NCI-H446 (cell line): ENCODE data around the gene WNT2.
"Not testable (repeated sequence)": the region's sequence is repeated elsewhere in the genome, so short reads cannot be mapped to it uniquely, and the experiment has no call there.

Source experiments
- DNase-seq, 2 experiments: peaks; one replicate each; lab custom pipeline; 2025; lab: John Stamatoyannopoulos, UW

WNT2 gene

GRCh38 chr7:117259615-117260014 is 63.2 kb downstream of the WNT2 start:
- no peak for DNase-seq

DNA sequence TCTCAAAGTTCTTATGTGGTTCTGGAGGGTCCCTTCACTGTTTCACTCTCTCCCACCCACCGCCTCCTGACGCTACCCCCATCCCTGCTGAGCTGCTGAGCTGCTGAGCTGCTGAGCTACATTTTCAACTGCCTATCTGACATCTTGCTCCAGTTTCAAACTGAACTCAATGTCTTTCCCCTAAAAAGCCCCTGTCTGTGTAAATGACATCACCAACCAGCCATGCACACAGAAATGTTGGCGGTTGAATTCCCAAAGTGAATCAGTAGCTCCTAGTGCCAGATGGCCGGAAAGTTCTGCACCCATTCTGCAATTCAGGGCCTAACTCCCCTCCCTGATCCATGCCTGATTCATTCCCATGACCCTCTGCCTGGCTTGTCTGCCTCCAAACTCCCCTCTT is 71.2 kb downstream of the WNT2 start:
- no peak for DNase-seq

DNA sequence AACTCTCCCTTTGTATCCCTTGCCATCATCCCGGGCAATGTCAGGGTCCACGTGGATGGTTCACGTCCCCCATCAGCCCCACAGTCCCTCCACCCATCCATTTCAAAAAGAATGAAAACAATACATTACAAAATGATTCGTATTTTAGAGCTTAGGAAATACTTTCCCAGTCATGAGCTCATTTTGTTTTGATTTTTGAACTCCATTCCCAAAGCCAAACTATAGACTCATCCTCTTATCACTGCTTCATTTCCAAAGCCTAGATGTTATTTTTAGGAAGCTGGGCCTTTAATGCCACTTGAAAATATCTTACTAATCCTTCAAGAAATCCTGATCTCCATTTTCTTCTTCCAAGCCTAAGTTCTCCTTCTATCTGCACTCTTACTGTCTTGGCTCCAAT is 72.1 kb downstream of the WNT2 start:
- no peak for DNase-seq

- no peak for DNase-seq
Measured at GRCh38 chr7:117250245-117250644, 72.6 kb downstream of the WNT2 start.

DNA sequence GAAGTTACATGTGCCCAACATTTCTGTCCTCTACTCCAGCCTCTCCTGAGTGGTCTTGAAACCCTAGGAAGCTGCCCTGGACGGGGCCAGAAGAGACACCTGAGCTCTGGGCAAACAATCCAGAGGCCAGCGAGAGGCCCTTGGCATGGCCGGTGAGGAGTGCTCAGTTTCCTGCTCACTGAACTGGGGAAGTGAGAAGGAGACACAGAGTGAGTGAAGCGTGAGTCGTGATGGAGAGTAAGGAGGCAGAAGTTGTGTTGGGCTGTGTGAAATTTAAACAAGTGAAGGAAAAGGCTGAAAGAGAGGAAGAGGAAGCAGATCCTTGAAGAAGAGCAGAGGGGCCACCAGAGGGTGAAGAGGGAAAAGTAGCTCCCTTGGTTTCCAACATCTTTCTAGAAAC is 73.2 kb downstream of the WNT2 start:
- DNase-seq = no peak

- peak in 1 of 2 experiments; percentile 2 for DNase-seq
Measured at GRCh38 chr7:117248829-117249228, 74.0 kb downstream of the WNT2 start.

GRCh38 chr7:117247809-117248208 is 75.0 kb downstream of the WNT2 start:
- no peak for DNase-seq

DNA sequence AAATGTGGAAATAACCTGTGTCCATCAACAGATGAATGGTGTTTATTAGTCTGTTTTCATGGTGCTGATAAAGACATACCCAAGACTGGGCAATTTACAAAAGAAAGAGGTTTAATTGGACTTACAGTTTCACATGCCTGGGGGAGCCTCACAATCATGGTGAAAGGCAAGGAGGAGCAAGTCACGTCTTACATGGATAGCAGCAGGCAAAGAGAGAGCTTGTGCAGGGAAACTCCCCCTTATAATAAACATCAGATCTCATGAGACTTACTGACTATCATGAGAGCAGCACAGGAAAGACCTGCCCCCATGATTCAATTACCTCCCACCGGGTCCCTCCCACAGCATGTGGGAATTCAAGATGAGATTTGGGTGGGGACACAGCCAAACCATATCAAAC is 77.2 kb downstream of the WNT2 start:
- not testable (repeated sequence) for DNase-seq

GRCh38 chr7:117243390-117243789 is 79.5 kb downstream of the WNT2 start:
- DNase-seq = no peak

- DNase-seq = no peak
Measured at GRCh38 chr7:117241088-117241487, 81.8 kb downstream of the WNT2 start.

DNA sequence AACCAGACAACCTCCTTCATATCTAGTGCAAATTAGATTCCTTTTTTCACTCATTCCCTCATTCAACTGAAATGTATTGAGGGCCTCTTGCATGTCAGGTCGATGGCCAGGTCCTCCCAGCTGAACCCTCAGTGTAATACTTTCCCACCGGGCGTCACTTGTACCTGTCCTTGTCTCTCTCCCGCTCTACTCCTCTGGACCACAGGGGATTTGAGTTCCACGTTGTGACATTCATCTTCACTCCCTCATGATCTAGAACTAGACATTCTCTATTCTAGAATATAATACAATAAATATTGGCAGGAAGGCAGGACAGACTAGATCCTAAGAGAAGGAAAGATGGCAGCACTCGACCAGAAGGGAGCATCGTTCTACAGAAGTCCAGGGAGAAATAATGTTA is 83.9 kb downstream of the WNT2 start:
- no peak for DNase-seq

- no peak for DNase-seq
Measured at GRCh38 chr7:117238472-117238871, 84.4 kb downstream of the WNT2 start.

- no peak for DNase-seq
Measured at GRCh38 chr7:117237646-117238045, 85.2 kb downstream of the WNT2 start.

GRCh38 chr7:117231047-117231359 is 91.9 kb downstream of the WNT2 start:
- DNase-seq = no peak

DNA sequence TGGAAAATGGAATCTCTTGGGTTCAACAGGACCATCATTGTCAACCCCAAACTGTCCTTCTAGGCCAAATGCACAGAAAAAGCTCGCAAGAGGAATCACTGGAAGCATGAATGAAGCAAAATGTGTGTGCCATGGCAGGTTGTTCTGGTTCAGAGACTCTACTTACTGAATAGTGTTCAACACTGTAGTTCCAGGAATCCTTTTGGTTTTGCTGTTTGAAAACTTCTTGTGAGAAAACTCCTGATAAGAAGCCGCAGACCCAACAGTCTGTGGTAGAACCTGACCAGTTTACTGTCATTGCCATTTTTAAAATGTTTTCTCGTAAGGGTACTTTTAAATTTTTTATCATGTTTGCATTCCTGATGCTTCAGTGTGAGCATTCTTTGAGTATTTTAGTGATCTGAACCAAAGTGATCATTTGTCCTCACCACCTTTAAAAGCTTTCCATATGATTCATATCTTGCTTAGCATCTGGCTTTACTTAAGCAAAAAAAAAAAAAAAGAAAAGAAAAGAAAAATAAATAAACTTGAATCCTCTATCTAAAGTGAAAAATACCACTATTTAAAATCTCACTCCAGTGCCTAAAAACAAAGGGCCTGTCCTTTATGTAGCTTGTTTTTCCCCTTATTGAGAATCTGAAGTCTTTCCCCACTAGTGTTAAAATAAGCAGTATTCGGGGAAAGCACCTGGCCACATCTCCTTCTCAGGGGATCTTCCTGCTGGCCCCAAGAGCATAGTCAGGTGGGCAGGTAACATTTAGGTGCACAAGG is 92.4 kb downstream of the WNT2 start:
- DNase-seq = no peak

DNA sequence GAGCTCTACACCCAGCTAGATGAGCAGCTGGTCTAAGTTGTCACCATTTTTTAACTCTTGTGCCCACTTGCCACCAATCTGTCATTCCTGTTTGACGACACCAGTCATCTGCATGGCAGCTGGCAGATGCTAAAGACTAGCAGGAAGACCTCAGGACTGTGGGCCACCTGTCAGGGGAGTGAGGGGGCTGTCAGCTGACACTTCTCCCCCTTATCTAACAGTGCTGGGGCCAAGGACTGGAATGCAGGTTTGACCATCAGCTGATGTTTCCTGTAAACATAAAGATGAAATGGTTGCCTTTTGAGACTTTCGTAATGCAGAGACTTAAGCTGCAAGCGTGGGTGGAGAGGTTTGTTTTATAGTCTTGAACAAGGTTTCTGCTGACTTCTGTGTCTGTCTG is 93.5 kb downstream of the WNT2 start:
- no peak for DNase-seq

DNA sequence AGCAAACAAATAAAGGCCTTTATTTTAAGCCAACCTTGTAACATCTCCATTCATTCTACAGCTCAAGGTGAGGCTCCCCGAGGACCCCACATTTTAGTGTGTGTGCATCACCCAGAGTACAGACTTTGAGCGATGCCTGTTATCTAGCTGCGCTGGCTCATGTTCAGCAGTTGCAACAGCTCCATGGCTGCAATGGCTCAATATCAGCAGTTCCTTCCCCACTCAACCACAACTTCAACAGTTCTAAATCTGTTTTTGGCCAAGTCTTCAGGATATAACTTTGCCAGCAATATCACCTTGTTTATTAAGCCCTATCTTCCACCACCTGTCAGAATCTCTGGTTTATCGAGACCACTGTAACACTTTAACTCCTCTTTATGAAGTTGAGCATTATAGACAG is 95.8 kb downstream of the WNT2 start:
- no peak for DNase-seq

- no peak for DNase-seq
Measured at GRCh38 chr7:117225536-117225935, 97.3 kb downstream of the WNT2 start.
